IPS-18a (cell line): Measurements from ENCODE around the gene GNAI1.

Experiments
- H3K27ac ChIP-seq: one replicate; pipeline ENCODE4 v1.5.1; 2013; ENCODE audit warnings: low read length
- H3K27me3 ChIP-seq: one replicate; pipeline ENCODE4 v1.6.1; 2013; ENCODE audit warnings: mild to moderate bottlenecking, low read length; ENCODE audit not compliant: control insufficient read depth, insufficient read depth
- H3K36me3 ChIP-seq: one replicate; pipeline ENCODE4 v1.6.1; 2013; ENCODE audit warnings: low read depth, low read length; ENCODE audit not compliant: control insufficient read depth
- H3K4me1 ChIP-seq: one replicate; pipeline ENCODE4 v1.6.1; 2013; ENCODE audit warnings: low read depth, low read length; ENCODE audit not compliant: control insufficient read depth
- H3K4me3 ChIP-seq: one replicate; pipeline ENCODE4 v1.5.1; 2013; ENCODE audit warnings: low read length
- H3K9ac ChIP-seq: one replicate; pipeline ENCODE4 v1.6.1; 2013; ENCODE audit warnings: mild to moderate bottlenecking, low read length, moderate library complexity
- H3K9me3 ChIP-seq: one replicate; pipeline ENCODE4 v1.6.1; 2013; ENCODE audit warnings: low read depth, low read length; ENCODE audit not compliant: control insufficient read depth

The GNAI1 gene

DNA sequence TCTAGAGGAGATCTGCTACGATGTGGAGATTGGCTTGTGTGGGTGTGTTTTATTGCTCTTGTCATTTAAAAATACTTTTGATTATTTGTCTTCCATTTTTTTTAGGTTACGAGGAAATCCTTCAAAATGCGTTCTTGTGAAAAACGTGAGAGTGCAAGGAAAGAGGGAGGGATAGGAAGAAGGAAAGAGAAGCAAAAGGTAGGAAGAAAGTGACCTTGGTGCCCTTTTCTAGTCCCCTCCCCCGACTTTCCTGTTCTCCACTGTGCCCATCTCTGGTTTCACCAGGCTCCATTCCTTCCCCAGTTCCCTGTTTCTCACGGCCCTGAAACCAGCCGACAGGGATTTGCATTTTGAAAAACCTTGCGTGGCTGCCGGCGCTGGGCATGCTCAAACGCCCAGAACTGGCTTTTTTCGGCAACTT lies 506 bp upstream of the GNAI1 start:
- H3K4me1 ChIP-seq = peaks cover 26% of the 10 kb centered on the region
- H3K9ac ChIP-seq = peak overlapping the region; percentile 61
- H3K9me3 ChIP-seq = no peaks in the 10 kb centered on the region
- H3K36me3 ChIP-seq = no peaks in the 10 kb centered on the region
- H3K27me3 ChIP-seq = peaks cover 45% of the 10 kb centered on the region
- H3K27ac ChIP-seq = no peak overlapping the region
- peak overlapping the region; percentile 84 for H3K4me3 ChIP-seq

- Histone ChIP-seq H3K27ac (no peak overlapping the region), H3K9ac (peak overlapping the region; percentile 76), H3K4me3 (peak overlapping the region; percentile 97), H3K36me3 (no peaks in the 10 kb centered on the region), H3K27me3 (peaks cover 31% of the 10 kb centered on the region), H3K9me3 (no peaks in the 10 kb centered on the region), H3K4me1 (peaks cover 28% of the 10 kb centered on the region)
Measured at GRCh38 chr7:80135309-80136104, 876 bp downstream of the GNAI1 start.

DNA sequence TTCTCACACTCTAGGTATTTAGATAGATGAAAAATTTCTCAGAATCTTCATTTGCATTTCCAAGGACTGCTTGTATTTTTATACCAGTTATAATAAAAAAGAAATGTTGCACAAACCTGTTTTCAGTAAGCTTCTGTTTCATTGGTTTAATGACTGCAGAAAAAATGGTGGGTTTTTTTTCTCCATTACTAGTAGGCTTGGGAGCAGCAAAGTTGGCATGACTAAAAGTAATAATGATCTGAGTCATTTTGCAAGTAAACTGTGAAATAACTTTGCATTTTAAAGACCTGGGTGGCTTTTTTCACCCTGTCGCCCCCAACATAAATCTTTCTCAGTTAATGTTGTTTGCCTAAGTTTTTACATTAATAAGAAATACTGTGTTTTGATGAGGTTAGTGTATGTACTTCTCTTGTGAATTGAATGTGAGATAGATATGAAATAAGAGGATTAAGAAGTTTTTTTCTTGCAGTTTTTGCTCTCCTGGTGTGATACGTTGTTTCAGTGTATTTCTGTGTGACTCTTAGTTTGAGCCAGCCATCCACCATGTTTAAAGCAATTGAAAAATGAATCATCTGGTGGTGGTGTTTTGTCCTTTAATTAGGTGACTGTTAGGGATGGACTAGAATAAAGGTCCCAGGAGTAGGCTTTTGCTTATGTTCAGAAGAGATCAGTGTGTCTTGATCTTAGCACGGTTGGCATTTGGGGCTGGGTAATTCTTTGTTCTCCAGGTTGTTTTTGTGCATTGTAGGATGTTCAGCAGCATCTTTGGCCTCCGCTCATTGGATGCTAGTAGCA lies 1.8 kb downstream of the GNAI1 start:
- Histone ChIP-seq H3K27ac (no peak overlapping the region), H3K27me3 (peaks cover 31% of the 10 kb centered on the region), H3K36me3 (no peaks in the 10 kb centered on the region), H3K9me3 (no peaks in the 10 kb centered on the region), H3K4me1 (peaks cover 28% of the 10 kb centered on the region), H3K9ac (peak overlapping the region; percentile 76), H3K4me3 (peak overlapping the region; percentile 97)

DNA sequence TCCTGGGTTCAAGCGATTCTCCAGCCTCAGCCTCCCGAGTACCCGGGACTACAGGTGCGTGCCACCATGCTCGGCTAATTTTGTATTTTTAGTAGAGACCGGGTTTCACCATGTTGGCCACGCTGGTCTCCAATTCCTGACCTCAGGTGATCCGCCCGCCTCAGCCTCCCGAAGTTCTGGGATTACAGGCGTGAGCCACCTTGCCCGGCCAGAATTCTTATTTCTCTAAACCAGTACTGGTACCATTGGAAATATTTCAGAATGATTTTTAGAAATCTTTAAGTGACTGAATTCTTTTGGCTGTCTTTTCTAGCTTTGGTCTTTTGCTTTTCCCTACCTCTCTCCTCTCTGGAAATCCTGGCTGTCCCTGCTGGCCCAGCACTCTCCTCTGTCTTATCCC lies 2.8 kb downstream of the GNAI1 start:
- H3K4me3 ChIP-seq = no peak overlapping the region

DNA sequence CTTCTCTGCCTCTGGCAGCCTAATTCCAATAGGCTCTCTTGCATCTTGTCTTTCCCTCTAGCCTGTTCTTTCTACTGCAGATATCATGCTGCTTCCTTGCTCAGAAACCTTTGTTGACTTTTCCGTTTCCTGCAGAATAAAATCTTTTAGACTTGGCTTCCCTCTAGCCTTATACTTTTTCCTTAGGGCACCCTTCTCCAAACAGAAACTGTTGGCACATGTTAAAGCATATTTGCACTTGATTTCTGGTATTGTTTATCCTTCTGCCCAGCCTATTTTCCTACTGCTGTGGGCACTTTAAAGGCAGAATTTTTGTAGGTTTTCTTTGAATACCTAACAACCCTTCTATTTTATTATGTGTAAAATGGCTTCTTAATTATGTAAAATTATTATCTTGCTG lies 4.6 kb downstream of the GNAI1 start:
- no peak overlapping the region for H3K9ac ChIP-seq
- H3K27ac ChIP-seq = no peak overlapping the region
- peaks cover 14% of the 10 kb centered on the region for H3K27me3 ChIP-seq
- H3K4me1 ChIP-seq = peaks cover 19% of the 10 kb centered on the region
- H3K36me3 ChIP-seq = no peaks in the 10 kb centered on the region
- H3K9me3 ChIP-seq = no peaks in the 10 kb centered on the region
- H3K4me3 ChIP-seq = no peak overlapping the region

More for the DNA sequence above, 2.8 kb downstream of the GNAI1 start:
- H3K27me3 ChIP-seq = peaks cover 30% of the 10 kb centered on the region
- H3K4me1 ChIP-seq = peaks cover 28% of the 10 kb centered on the region
- no peak overlapping the region for H3K9ac ChIP-seq
- no peaks in the 10 kb centered on the region for H3K36me3 ChIP-seq
- H3K27ac ChIP-seq = no peak overlapping the region
- H3K9me3 ChIP-seq = no peaks in the 10 kb centered on the region

- H3K4me3 ChIP-seq = no peak overlapping the region
- H3K4me1 ChIP-seq = peaks cover 19% of the 10 kb centered on the region
- no peaks in the 10 kb centered on the region for H3K9me3 ChIP-seq
- no peak overlapping the region for H3K9ac ChIP-seq
- peaks cover 14% of the 10 kb centered on the region for H3K27me3 ChIP-seq
- H3K27ac ChIP-seq = no peak overlapping the region
- H3K36me3 ChIP-seq = no peaks in the 10 kb centered on the region
Measured at GRCh38 chr7:80140388-80140787, 5.8 kb downstream of the GNAI1 start.

- Histone ChIP-seq H3K9me3 (no peaks in the 10 kb centered on the region), H3K9ac (no peak overlapping the region), H3K36me3 (no peaks in the 10 kb centered on the region), H3K27me3 (peaks cover 6% of the 10 kb centered on the region), H3K4me3 (no peak overlapping the region), H3K27ac (no peak overlapping the region), H3K4me1 (peaks cover 22% of the 10 kb centered on the region)
Measured at GRCh38 chr7:80141376-80141775, 6.7 kb downstream of the GNAI1 start.

DNA sequence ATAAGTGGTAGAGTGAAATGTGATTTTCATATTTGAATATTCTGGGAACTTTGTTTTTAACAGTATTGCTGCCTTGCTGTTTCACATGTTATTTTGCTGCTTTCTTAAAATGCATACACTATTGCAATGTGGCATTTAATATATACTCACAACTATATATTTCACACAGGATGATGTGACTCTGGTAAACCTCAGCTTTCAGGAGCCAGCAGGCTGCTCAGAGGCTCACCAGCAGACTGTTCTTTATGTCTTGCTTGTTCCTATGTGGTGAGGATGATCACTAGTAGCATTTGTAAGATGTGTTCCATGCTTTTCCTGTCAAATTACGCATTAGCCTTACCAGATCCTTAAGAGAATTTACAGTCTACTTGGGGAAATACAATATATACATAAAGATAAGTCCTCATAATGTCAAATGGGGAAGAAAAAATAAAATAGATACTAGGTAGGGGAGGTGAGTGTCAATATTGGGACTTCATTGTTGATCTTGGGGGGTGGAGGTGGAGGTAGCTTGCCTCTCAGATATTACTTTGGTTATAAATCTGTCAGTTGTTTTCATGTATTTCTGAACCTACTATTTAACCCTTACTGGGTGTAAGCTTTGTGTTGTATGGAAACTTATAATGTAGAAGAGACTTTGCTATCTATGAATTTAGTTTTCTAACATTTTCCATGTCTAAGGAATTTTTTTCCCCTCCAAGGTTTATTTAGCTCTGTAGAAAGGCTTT lies 8.4 kb downstream of the GNAI1 start:
- peaks cover 19% of the 10 kb centered on the region for H3K4me1 ChIP-seq
- H3K36me3 ChIP-seq = no peaks in the 10 kb centered on the region
- H3K27ac ChIP-seq = no peak overlapping the region
- H3K9me3 ChIP-seq = no peaks in the 10 kb centered on the region
- no peak overlapping the region for H3K4me3 ChIP-seq
- no peak overlapping the region for H3K9ac ChIP-seq
- no peaks in the 10 kb centered on the region for H3K27me3 ChIP-seq

DNA sequence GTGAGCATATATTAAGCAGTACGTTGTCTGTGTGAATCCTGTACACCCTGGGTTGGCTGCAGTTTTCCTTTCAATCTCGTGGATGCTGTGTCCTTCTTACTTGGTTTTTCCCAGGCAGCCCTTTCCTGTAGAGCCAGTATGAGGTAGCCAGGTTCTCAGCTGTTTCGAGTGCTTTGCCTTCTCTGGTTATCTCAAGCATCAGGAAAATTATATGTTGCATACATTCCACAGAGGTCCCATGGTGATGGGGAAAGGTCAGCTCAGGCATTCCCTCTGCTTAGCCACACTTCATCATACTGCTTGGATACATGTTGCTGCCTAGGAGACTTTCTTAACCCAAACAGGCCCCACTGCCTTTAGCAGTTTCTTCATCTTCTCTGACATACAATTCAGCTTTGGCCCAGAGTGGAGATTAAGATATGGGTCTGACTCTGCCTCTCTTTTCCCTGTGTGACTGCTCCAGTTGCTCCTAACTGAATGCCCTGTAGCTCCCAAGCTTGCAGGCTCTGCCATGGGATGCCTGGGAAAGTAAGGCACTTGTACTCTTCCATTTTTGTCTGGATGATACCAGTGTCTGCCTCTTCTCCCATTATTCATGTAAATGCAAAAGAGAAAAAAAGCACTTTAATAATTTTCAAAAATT lies 11.3 kb downstream of the GNAI1 start:
- peaks cover 27% of the 10 kb centered on the region for H3K4me1 ChIP-seq
- no peak overlapping the region for H3K27ac ChIP-seq

DNA sequence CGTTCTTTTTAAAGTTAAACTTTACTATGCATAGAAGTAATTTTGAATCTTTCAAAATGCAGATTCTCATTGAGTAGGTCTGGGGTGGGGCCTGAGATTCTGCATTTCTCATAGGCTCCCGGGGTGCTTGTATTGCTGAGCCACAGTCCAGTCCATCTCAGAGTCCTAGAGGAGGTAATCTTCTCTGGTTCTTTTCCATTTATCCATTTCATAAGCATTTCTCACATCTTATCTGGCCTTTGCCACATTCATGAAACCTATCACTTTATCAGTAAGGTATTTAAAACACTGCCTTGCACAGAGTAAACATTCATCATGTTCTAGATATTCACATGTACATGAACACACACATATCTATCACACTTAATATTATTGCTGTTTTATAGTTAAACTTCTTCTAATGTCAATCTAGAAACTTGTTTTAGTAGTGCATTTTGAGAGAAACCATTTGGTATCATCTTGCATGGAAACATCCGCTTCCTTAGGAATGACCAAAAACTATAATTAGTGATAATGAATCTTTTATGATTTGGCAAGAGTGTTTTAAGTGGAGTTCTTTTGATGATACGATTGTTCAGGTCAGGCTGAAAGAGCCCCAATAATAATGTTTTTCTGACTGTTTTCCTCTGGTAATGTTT lies 12.0 kb downstream of the GNAI1 start:
- H3K9ac ChIP-seq = no peak overlapping the region
- H3K27me3 ChIP-seq = no peaks in the 10 kb centered on the region
- H3K36me3 ChIP-seq = no peaks in the 10 kb centered on the region
- H3K9me3 ChIP-seq = no peaks in the 10 kb centered on the region
- no peak overlapping the region for H3K27ac ChIP-seq
- H3K4me1 ChIP-seq = peaks cover 34% of the 10 kb centered on the region
- H3K4me3 ChIP-seq = no peak overlapping the region

More for the DNA sequence above, 11.3 kb downstream of the GNAI1 start:
- no peaks in the 10 kb centered on the region for H3K36me3 ChIP-seq
- no peaks in the 10 kb centered on the region for H3K27me3 ChIP-seq
- no peak overlapping the region for H3K4me3 ChIP-seq
- H3K9me3 ChIP-seq = no peaks in the 10 kb centered on the region
- H3K9ac ChIP-seq = no peak overlapping the region
